AG10803 (cell line): ENCODE results near the gene ACP6.

Experiments used
- DNase-seq: peaks from one replicate; pipeline ENCODE4 v3.0.0; 2010; ENCODE audit warnings: low read depth
- H3K4me3 ChIP-seq: 2 replicates; pipeline ENCODE4 v1.5.1; 2011; ENCODE audit warnings: mild to moderate bottlenecking, low read length, control low read depth
- CTCF ChIP-seq: conservative IDR thresholded peaks from 2 replicates; pipeline ENCODE4 v1.5.1; 2011; ENCODE audit warnings: mild to moderate bottlenecking, low read length, control low read depth, inconsistent platforms

Gene ACP6

GRCh38 chr1:147628441-147628840 lies 41.9 kb downstream of the ACP6 start:
- no peak overlapping the region for H3K4me3 ChIP-seq
- TF ChIP-seq CTCF, result no peak
- DNase-seq, result no peak

GRCh38 chr1:147627435-147628110 lies 42.8 kb downstream of the ACP6 start:
- H3K4me3 ChIP-seq, result no peak overlapping the region

GRCh38 chr1:147626739-147627138 lies 43.6 kb downstream of the ACP6 start:
- no peak for TF ChIP-seq CTCF
- no peak for DNase-seq
- H3K4me3 ChIP-seq, result no peak overlapping the region

More at GRCh38 chr1:147627435-147628110, 42.8 kb downstream of the ACP6 start:
- peak; percentile 98 for TF ChIP-seq CTCF
- peak; percentile 39 for DNase-seq

- no peak for TF ChIP-seq CTCF
- H3K4me3 ChIP-seq, result no peak overlapping the region
- no peak for DNase-seq
These were observed 44.0 kb downstream of the ACP6 start for GRCh38 chr1:147626291-147626690.

- DNase-seq, result no peak
- no peak overlapping the region for H3K4me3 ChIP-seq
- no peak for TF ChIP-seq CTCF
These were observed 44.8 kb downstream of the ACP6 start for GRCh38 chr1:147625362-147625995.

GRCh38 chr1:147624529-147624928 lies 45.8 kb downstream of the ACP6 start:
- TF ChIP-seq CTCF, result no peak

GRCh38 chr1:147624011-147624410 lies 46.3 kb downstream of the ACP6 start:
- no peak for DNase-seq
- no peak for TF ChIP-seq CTCF
- no peak overlapping the region for H3K4me3 ChIP-seq

More at GRCh38 chr1:147624529-147624928, 45.8 kb downstream of the ACP6 start:
- no peak for DNase-seq
- no peak overlapping the region for H3K4me3 ChIP-seq
